ENCODE data around the gene AMIGO3.

- TF ChIP-seq, protein P1, sequence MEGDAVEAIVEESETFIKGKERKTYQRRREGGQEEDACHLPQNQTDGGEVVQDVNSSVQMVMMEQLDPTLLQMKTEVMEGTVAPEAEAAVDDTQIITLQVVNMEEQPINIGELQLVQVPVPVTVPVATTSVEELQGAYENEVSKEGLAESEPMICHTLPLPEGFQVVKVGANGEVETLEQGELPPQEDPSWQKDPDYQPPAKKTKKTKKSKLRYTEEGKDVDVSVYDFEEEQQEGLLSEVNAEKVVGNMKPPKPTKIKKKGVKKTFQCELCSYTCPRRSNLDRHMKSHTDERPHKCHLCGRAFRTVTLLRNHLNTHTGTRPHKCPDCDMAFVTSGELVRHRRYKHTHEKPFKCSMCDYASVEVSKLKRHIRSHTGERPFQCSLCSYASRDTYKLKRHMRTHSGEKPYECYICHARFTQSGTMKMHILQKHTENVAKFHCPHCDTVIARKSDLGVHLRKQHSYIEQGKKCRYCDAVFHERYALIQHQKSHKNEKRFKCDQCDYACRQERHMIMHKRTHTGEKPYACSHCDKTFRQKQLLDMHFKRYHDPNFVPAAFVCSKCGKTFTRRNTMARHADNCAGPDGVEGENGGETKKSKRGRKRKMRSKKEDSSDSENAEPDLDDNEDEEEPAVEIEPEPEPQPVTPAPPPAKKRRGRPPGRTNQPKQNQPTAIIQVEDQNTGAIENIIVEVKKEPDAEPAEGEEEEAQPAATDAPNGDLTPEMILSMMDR (IDR thresholded peaks at IDR 0.05): no peak
- TF ChIP-seq POLR2A (IDR thresholded peaks at IDR 0.05): no peak
These were observed 30.6 kb upstream of the AMIGO3 start for GRCh38 chr3:49750056-49750455.

Measured in adrenal gland (tissue), 5 donors.